Measurements from ENCODE around the gene MS4A15.

Gene MS4A15

DNA sequence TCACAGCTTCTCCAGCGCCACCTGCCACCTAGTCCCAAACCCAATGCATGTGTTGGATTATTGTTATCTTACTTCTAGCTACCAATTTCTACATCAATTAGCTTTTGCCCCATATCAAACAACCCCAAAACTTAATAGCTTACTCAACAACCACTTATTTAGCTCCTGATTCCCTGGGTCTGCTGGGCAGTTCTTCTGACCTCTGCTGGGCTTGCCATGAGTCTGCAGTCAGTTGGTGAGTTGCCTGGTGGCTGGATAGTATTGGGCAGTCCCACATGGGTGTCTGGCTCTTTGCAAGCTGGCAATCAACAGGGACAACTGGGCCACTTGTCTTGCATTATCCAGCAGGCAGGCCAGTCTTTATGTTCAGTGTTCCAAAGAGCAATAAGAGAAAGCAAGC, 13.6 kb upstream of the MS4A15 start:
- Histone ChIP-seq H3K36me3 (ENCODE audit: insufficient read depth, low read length) (no peaks in the 10 kb centered on the region), H3K9me3 (ENCODE audit: low read length) (no peaks in the 10 kb centered on the region), H2AFZ (ENCODE audit: low read length) (no peak overlapping the region), H3K4me2 (ENCODE audit: low read length) (no peak overlapping the region), H3K27me3 (ENCODE audit: insufficient read depth, low read length) (peaks cover 5% of the 10 kb centered on the region; the same call in 1 of the 2 replicates), H3K9me2 (ENCODE audit: low read depth, low read length) (no peaks in the 10 kb centered on the region), H4K20me1 (ENCODE audit: insufficient read depth, low read length) (no peaks in the 10 kb centered on the region), H3K9ac (ENCODE audit: low read length) (no peak overlapping the region), H3K4me3 (ENCODE audit: low read depth, low read length, poor library complexity, severe bottlenecking) (no peak overlapping the region), H3F3A (ENCODE audit: insufficient read depth, low read length) (no peaks in the 10 kb centered on the region), H3K4me1 (ENCODE audit: insufficient read depth, low read length, severe bottlenecking) (no peaks in the 10 kb centered on the region), H3K79me2 (ENCODE audit: insufficient read depth, low read length) (no peaks in the 10 kb centered on the region), H3K27ac (ENCODE audit: low read depth, low read length, poor library complexity, severe bottlenecking) (no peak overlapping the region)
- TF ChIP-seq, protein P1, sequence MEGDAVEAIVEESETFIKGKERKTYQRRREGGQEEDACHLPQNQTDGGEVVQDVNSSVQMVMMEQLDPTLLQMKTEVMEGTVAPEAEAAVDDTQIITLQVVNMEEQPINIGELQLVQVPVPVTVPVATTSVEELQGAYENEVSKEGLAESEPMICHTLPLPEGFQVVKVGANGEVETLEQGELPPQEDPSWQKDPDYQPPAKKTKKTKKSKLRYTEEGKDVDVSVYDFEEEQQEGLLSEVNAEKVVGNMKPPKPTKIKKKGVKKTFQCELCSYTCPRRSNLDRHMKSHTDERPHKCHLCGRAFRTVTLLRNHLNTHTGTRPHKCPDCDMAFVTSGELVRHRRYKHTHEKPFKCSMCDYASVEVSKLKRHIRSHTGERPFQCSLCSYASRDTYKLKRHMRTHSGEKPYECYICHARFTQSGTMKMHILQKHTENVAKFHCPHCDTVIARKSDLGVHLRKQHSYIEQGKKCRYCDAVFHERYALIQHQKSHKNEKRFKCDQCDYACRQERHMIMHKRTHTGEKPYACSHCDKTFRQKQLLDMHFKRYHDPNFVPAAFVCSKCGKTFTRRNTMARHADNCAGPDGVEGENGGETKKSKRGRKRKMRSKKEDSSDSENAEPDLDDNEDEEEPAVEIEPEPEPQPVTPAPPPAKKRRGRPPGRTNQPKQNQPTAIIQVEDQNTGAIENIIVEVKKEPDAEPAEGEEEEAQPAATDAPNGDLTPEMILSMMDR (IDR thresholded peaks at IDR 0.05; ENCODE audit: low read length), result no peak
- TF ChIP-seq EZH2 (IDR thresholded peaks at IDR 0.05; ENCODE audit: borderline replicate concordance, low read length), result no peak

DNA sequence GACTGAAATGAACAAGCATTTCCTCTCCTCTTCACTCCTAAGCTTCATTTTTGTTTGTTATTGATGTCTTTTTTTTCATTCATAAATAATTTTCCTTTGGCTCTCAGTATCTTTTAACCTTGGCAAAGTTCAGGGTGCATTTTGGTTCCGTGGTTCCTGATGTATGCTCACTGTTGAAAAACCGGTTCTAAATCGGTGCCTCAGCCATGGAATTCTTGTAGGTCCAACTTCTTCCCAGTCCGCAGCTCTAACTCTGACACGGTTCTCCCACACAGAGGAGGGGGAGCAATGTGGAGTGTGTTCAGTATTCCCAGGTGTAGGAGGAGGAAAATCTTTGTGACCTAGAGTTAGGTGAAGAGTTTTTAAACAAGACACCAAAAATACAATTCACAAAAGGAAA, 12.6 kb upstream of the MS4A15 start:
- H2AFZ ChIP-seq (ENCODE audit: low read length), result no peak overlapping the region
- H4K20me1 ChIP-seq (ENCODE audit: insufficient read depth, low read length), result no peaks in the 10 kb centered on the region
- TF ChIP-seq, protein P1 (IDR thresholded peaks at IDR 0.05; ENCODE audit: low read length), result no peak
- no peak for TF ChIP-seq EZH2 (IDR thresholded peaks at IDR 0.05; ENCODE audit: borderline replicate concordance, low read length)

DNA sequence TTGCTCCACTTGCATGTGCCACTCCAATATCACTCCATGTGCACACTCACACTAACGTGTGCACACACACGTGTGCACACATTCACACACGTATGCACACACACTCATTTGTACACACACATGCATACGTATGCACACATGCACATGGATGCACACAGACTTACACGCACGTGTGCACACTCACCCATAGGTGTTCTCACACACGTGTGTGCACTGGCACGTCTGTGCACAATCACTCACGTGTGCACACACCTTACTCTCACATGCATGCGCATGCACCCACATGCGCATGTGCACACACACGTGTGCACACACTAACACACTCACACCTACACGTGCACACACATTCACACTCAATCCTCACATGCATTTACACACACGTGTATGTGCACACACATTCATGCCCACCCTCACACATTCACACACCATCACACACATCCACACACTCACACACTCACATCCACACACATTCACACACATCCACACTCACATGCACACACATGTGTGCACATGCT, 9.3 kb upstream of the MS4A15 start:
- H3K36me3 ChIP-seq (ENCODE audit: insufficient read depth, low read length), result no peaks in the 10 kb centered on the region
- H3K27ac ChIP-seq (ENCODE audit: low read depth, low read length, poor library complexity, severe bottlenecking), result no peak overlapping the region
- H3K9me3 ChIP-seq (ENCODE audit: low read length), result no peaks in the 10 kb centered on the region
- H2AFZ ChIP-seq (ENCODE audit: low read length), result no peak overlapping the region
- no peak overlapping the region for H3K9ac ChIP-seq (ENCODE audit: low read length)
- TF ChIP-seq, protein P1 (IDR thresholded peaks at IDR 0.05; ENCODE audit: low read length), result no peak
- TF ChIP-seq EZH2 (IDR thresholded peaks at IDR 0.05; ENCODE audit: borderline replicate concordance, low read length), result no peak
- no peaks in the 10 kb centered on the region for H3K9me2 ChIP-seq (ENCODE audit: low read depth, low read length)
- no peak overlapping the region for H3K4me3 ChIP-seq (ENCODE audit: low read depth, low read length, poor library complexity, severe bottlenecking)
- no peaks in the 10 kb centered on the region for H3F3A ChIP-seq (ENCODE audit: insufficient read depth, low read length)
- no peaks in the 10 kb centered on the region for H3K79me2 ChIP-seq (ENCODE audit: insufficient read depth, low read length)
- peaks cover 3% of the 10 kb centered on the region; the same call in 1 of the 2 replicates for H3K27me3 ChIP-seq (ENCODE audit: insufficient read depth, low read length)
- H3K4me1 ChIP-seq (ENCODE audit: insufficient read depth, low read length, severe bottlenecking), result no peaks in the 10 kb centered on the region
- no peaks in the 10 kb centered on the region for H4K20me1 ChIP-seq (ENCODE audit: insufficient read depth, low read length)
- no peak overlapping the region for H3K4me2 ChIP-seq (ENCODE audit: low read length)

More for the DNA sequence above, 12.6 kb upstream of the MS4A15 start:
- H3K9ac ChIP-seq (ENCODE audit: low read length), result no peak overlapping the region
- no peaks in the 10 kb centered on the region for H3K9me3 ChIP-seq (ENCODE audit: low read length)
- no peaks in the 10 kb centered on the region for H3K9me2 ChIP-seq (ENCODE audit: low read depth, low read length)
- H3K27me3 ChIP-seq (ENCODE audit: insufficient read depth, low read length), result peaks cover 5% of the 10 kb centered on the region; the same call in 1 of the 2 replicates
- no peaks in the 10 kb centered on the region for H3K36me3 ChIP-seq (ENCODE audit: insufficient read depth, low read length)
- H3F3A ChIP-seq (ENCODE audit: insufficient read depth, low read length), result no peaks in the 10 kb centered on the region
- H3K4me2 ChIP-seq (ENCODE audit: low read length), result no peak overlapping the region
- H3K4me1 ChIP-seq (ENCODE audit: insufficient read depth, low read length, severe bottlenecking), result no peaks in the 10 kb centered on the region
- H3K79me2 ChIP-seq (ENCODE audit: insufficient read depth, low read length), result no peaks in the 10 kb centered on the region
- no peak overlapping the region for H3K4me3 ChIP-seq (ENCODE audit: low read depth, low read length, poor library complexity, severe bottlenecking)
- no peak overlapping the region for H3K27ac ChIP-seq (ENCODE audit: low read depth, low read length, poor library complexity, severe bottlenecking)

Data from OCI-LY1 (cell line).